DOHH2 (cell line): ENCODE measurements around the gene CMSS1.

Source experiments
- CTCF ChIP-seq: fragments of 200-600 bp; sonication (generic); IDR thresholded peaks from one replicate; pipeline ENCODE4 v1.5.1; 2014; ENCODE audit warnings: antibody characterized with exemption, mild to moderate bottlenecking, low read depth, low read length; ENCODE audit not compliant: poor library complexity, severe bottlenecking
- EZH2phosphoT487 ChIP-seq: fragments of 200-600 bp; sonication (generic); IDR thresholded peaks from 2 replicates; pipeline ENCODE4 v1.6.1; 2017; ENCODE audit warnings: borderline replicate concordance, mild to moderate bottlenecking, antibody characterized with exemption, low read length, moderate library complexity, mixed read lengths

DNA sequence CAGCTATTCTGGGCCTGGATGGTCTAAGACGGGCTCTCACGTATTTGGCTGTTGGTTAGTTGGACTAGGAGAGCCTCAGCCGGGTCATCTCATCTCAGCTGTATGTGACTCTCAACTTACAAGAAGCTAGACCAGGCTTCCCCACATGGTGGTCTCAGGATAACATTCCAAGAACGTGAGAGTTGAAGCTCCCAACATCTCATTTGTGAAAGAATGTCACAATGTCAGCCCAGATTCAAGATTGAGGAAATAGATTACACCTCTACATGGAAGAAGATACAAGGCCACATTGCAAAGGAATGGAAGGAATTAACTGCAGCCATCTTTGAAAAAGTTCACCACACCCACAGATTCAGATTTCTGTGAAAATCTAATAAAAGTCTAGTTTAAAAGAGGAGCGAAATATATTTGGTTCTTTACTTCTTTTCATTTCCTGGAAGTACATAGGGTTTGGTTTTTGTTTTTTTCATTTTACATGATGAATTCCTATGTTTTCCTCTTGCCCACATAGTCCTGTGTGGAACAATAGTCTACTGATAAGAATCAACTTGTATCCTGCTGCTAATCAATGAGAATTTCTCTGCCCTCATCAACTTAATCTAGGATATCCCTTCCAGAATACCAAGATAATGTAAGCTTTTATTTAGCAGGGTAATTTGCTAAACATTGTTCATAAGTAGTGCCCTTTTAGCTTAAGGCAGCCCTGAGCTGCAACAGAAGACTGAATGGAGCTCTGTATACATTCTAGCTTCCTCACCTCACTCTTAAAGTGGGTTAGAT, 116.5 kb downstream of the CMSS1 start:
- TF ChIP-seq CTCF (no peak), EZH2phosphoT487 (no peak)
